HG03103 (cell line): Measurements from ENCODE around the gene DENND2A.
"Not testable (repeated sequence)": the region's sequence is repeated elsewhere in the genome, so short reads cannot be mapped to it uniquely, and the experiment has no call there.

Experiments
- ATAC-seq: cut with Tn5 transposase; IDR thresholded peaks from one replicate; pipeline ENCODE4 v1.9.1; 2021; ENCODE audit warnings: low read depth; ENCODE audit not compliant: unreplicated experiment

DENND2A gene

GRCh38 chr7:140518370-140519006 is 122.1 kb downstream of the DENND2A start:
- ATAC-seq, result no peak

- ATAC-seq, result no peak
Measured at GRCh38 chr7:140517546-140518369, 122.9 kb downstream of the DENND2A start.

- no peak for ATAC-seq
Measured at GRCh38 chr7:140512317-140513000, 128.2 kb downstream of the DENND2A start.

GRCh38 chr7:140509789-140510188 is 130.8 kb downstream of the DENND2A start:
- no peak for ATAC-seq

GRCh38 chr7:140507556-140507955 is 133.1 kb downstream of the DENND2A start:
- ATAC-seq, result not testable (repeated sequence)

- no peak for ATAC-seq
Measured at GRCh38 chr7:140506788-140507464, 133.7 kb downstream of the DENND2A start.

GRCh38 chr7:140501966-140502365 is 138.6 kb downstream of the DENND2A start:
- no peak for ATAC-seq

- ATAC-seq, result not testable (repeated sequence)
Measured at GRCh38 chr7:140497807-140498206, 142.8 kb downstream of the DENND2A start.

GRCh38 chr7:140497241-140497769 is 143.3 kb downstream of the DENND2A start:
- no peak for ATAC-seq

- ATAC-seq, result no peak
Measured at GRCh38 chr7:140495514-140496097, 145.0 kb downstream of the DENND2A start.

GRCh38 chr7:140494867-140495266 is 145.7 kb downstream of the DENND2A start:
- ATAC-seq, result no peak

GRCh38 chr7:140489026-140489359 is 151.6 kb downstream of the DENND2A start:
- ATAC-seq, result no peak

- ATAC-seq, result no peak
Measured at GRCh38 chr7:140485500-140486265, 154.9 kb downstream of the DENND2A start.

- ATAC-seq, result no peak
Measured at GRCh38 chr7:140484951-140485499, 155.6 kb downstream of the DENND2A start.

GRCh38 chr7:140484479-140484878 is 156.1 kb downstream of the DENND2A start:
- no peak for ATAC-seq

- ATAC-seq, result no peak
Measured at GRCh38 chr7:140479739-140480084, 160.9 kb downstream of the DENND2A start.

GRCh38 chr7:140479062-140479738 is 161.4 kb downstream of the DENND2A start, which contains the start of gene MKRN1:
TSS of gene MKRN1 (minus strand) at chr7:140479505. CDS start at chr7:140479344, 161 bp downstream.
- ATAC-seq, result peak; percentile 91

GRCh38 chr7:140478246-140479061 is 162.2 kb downstream of the DENND2A start:
- peak; percentile 14 for ATAC-seq
